HL-60 (cell line): ENCODE results near the gene NELFA.

ENCODE experiments used
- DNase-seq, 2 experiments: peaks; one replicate each; pipeline ENCODE4 v3.0.0-alpha.2; 2010 to 2020; ENCODE audit warnings: low read depth in 1 of 2, low spot score in 1 of 2
- H3K27ac ChIP-seq: fragments of 250-450 bp; sonication (Bioruptor Pico); replicated peaks from 2 replicates; pipeline ENCODE4 v1.5.1; 2020; ENCODE audit warnings: mild to moderate bottlenecking, moderate library complexity
- H3K27me3 ChIP-seq: fragments of 250-450 bp; sonication (Bioruptor Pico); 2 replicates; pipeline ENCODE4 v1.5.1; 2021; ENCODE audit warnings: mild to moderate bottlenecking, moderate library complexity; ENCODE audit not compliant: insufficient read depth, poor library complexity, severe bottlenecking
- H3K4me3 ChIP-seq: replicated peaks from 2 replicates; pipeline ENCODE4 v1.5.1; 2011; ENCODE audit warnings: mild to moderate bottlenecking, control low read depth, low read length; ENCODE audit not compliant: insufficient read depth
- GABPA ChIP-seq: IDR thresholded peaks from 2 replicates; pipeline ENCODE4 v1.6.1; 2012; ENCODE audit warnings: low read depth
- POLR2AphosphoS5 ChIP-seq: IDR thresholded peaks from 2 replicates; pipeline ENCODE4 v1.6.1; 2012; ENCODE audit warnings: low read depth
- SPI1 ChIP-seq: IDR thresholded peaks from 2 replicates; pipeline ENCODE4 v1.6.1; 2012; ENCODE audit warnings: low read depth, mild to moderate bottlenecking, borderline replicate concordance
- TF ChIP-seq, protein P1 (sequence below): IDR thresholded peaks from one replicate; pipeline ENCODE4 v1.5.1; 2011; ENCODE audit warnings: low read length, control low read depth, inconsistent platforms; ENCODE audit not compliant: insufficient read depth
- TF ChIP-seq, protein P2 (sequence below): IDR thresholded peaks from 2 replicates; pipeline ENCODE4 v1.6.1; 2012; ENCODE audit warnings: low read depth; ENCODE audit not compliant: insufficient replicate concordance

NELFA gene

DNA sequence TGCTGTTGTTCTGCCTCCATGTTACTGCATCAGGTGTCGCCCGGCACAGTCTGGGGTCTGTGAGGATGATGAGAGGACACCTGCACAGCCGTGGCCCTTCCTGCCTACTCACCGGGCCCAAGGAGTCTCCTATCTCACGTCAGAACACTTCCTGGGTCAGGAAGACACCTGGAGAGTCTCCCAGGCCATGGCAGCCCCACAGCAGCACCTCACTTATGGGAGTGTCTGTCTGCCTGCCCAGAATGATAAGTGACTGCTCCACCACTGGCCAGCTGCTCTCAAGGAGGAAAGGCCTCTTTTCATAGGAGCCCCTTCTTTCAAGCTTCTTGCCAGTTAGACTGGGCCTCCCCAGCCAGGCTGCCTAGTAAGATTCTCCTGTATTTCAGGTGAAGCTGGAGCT lies 56.1 kb downstream of the NELFA start:
- no peak overlapping the region for H3K27ac ChIP-seq
- no peaks in the 10 kb centered on the region for H3K27me3 ChIP-seq
- TF ChIP-seq POLR2AphosphoS5: no peak
- no peak for TF ChIP-seq GABPA
- TF ChIP-seq SPI1: no peak
- TF ChIP-seq, protein P1, sequence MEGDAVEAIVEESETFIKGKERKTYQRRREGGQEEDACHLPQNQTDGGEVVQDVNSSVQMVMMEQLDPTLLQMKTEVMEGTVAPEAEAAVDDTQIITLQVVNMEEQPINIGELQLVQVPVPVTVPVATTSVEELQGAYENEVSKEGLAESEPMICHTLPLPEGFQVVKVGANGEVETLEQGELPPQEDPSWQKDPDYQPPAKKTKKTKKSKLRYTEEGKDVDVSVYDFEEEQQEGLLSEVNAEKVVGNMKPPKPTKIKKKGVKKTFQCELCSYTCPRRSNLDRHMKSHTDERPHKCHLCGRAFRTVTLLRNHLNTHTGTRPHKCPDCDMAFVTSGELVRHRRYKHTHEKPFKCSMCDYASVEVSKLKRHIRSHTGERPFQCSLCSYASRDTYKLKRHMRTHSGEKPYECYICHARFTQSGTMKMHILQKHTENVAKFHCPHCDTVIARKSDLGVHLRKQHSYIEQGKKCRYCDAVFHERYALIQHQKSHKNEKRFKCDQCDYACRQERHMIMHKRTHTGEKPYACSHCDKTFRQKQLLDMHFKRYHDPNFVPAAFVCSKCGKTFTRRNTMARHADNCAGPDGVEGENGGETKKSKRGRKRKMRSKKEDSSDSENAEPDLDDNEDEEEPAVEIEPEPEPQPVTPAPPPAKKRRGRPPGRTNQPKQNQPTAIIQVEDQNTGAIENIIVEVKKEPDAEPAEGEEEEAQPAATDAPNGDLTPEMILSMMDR: no peak
- TF ChIP-seq, protein P2, sequence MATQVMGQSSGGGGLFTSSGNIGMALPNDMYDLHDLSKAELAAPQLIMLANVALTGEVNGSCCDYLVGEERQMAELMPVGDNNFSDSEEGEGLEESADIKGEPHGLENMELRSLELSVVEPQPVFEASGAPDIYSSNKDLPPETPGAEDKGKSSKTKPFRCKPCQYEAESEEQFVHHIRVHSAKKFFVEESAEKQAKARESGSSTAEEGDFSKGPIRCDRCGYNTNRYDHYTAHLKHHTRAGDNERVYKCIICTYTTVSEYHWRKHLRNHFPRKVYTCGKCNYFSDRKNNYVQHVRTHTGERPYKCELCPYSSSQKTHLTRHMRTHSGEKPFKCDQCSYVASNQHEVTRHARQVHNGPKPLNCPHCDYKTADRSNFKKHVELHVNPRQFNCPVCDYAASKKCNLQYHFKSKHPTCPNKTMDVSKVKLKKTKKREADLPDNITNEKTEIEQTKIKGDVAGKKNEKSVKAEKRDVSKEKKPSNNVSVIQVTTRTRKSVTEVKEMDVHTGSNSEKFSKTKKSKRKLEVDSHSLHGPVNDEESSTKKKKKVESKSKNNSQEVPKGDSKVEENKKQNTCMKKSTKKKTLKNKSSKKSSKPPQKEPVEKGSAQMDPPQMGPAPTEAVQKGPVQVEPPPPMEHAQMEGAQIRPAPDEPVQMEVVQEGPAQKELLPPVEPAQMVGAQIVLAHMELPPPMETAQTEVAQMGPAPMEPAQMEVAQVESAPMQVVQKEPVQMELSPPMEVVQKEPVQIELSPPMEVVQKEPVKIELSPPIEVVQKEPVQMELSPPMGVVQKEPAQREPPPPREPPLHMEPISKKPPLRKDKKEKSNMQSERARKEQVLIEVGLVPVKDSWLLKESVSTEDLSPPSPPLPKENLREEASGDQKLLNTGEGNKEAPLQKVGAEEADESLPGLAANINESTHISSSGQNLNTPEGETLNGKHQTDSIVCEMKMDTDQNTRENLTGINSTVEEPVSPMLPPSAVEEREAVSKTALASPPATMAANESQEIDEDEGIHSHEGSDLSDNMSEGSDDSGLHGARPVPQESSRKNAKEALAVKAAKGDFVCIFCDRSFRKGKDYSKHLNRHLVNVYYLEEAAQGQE: no peak
- no peak overlapping the region for H3K4me3 ChIP-seq
- DNase-seq: no peak

DNA sequence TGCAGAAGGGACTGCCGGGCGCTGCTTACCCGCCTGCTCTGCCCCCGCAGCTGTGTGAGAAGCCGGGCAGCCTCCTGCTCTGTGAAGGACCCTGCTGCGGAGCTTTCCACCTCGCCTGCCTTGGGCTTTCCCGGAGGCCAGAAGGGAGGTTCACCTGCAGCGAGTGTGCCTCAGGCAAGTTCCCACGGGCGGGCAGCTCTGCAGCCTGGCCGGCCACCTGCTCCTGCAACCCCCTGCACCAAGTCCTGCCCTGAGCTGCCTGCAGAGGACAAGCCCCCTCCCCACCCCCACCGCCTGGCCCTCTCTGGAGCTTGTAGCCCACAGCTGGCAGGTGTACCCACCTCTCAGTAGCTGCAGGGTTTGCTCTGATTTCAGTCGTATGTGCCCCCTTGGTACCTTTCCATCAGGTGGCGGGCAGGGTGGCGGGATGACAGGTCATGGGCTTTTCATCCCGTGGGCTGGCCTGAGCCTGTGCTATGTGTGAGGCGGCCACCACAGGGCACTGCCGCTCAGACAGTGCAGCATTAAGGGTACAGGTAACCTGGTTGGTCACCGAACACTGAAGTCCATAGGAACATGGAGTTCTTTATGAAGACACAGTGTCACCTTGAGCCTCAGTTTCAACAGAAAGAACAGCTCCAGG lies 56.6 kb downstream of the NELFA start:
- TF ChIP-seq POLR2AphosphoS5 (no peak), SPI1 (no peak), GABPA (no peak)
- TF ChIP-seq, protein P2: no peak
- TF ChIP-seq, protein P1: no peak
- DNase-seq: no peak
- Histone ChIP-seq H3K27ac (no peak overlapping the region), H3K4me3 (no peak overlapping the region), H3K27me3 (no peaks in the 10 kb centered on the region)

DNA sequence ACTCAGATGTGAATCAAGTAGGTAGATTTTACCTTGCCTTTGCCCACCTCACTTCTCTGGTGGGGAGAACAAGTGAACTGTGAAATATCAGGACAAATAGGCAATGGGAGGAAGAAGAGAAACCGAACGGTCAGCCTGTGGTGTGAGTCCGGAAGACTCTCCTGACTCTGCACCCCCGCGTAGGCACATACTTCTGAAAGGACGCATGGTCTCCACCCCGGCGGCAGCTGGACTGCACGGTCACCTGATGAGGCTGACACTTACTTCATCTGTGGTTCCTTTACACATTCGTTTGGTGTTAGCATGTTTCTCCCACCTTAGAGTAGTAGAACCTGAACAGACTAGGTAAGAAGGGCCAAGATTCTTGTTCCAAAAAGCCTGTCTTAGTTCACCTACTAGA lies 58.4 kb downstream of the NELFA start:
- H3K27me3 ChIP-seq: no peaks in the 10 kb centered on the region
- H3K27ac ChIP-seq: no peak overlapping the region
- no peak overlapping the region for H3K4me3 ChIP-seq
- TF ChIP-seq, protein P1: no peak
- TF ChIP-seq GABPA (no peak), POLR2AphosphoS5 (no peak), SPI1 (no peak)
- TF ChIP-seq, protein P2: no peak
- DNase-seq: no peak
